GM12891 (cell line): ENCODE measurements around the gene PIM3.

Experiments
- POLR2A ChIP-seq: IDR thresholded peaks from 2 replicates; pipeline ENCODE4 v1.6.1; 2011; ENCODE audit warnings: low read depth, low read length, control low read depth
- POLR2AphosphoS5 ChIP-seq: IDR thresholded peaks from 2 replicates; pipeline ENCODE4 v1.6.1; 2011; ENCODE audit warnings: low read depth, low read length, control low read depth
- SPI1 ChIP-seq: IDR thresholded peaks from 2 replicates; pipeline ENCODE4 v1.6.1; 2011; ENCODE audit warnings: low read depth, low read length, control low read depth

DNA sequence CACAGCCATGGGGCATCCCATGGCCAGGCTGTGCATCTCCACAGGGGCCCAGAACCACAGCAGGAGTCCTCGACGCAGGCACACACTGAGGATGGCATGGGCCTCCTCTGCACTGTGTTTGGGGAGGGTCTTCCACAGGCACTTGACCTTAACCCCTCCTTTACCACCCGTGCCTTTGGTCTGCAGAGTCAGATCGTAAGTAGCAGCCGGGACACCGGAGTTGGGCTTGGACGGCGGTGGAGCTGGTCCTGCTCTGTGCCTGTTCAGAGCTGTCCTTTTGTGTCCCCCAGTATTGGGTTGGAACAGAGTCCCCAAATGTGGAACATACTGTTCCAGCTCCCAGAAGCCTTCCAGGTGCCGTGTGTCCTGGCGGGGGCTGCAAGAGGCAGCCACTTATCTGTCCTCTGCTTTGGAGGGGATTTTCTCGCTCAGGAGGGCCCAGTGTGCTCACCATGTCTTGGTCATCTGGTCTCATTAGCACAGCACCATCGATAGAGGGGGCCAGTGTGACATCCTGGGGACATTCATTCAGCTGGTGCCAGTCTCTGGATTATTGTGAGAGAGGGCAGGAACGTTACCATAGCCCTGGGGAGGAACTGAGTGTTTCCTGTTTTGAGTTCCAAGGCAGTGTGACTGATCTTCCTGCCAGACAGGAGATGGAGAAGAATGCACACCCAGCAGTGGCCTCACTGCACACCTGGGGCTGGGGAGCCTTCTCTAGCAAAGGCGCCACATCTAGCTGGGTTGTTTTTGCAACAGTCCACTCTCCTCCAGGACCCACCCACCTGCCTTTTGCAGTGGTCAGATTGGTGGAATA is 29.8 kb upstream of the PIM3 start:
- TF ChIP-seq POLR2A (no peak), POLR2AphosphoS5 (no peak), SPI1 (peak; percentile 75)
